ENCODE measurements around the gene DENND4B. TPM values are rescaled to one million over a fixed set of nuclear protein-coding genes. Genes with fewer than 3 reads are reported as not detected.
A peak's percentile ranks its signal among the peaks of the same experiment; 100 is the strongest.
"Not testable (repeated sequence)": the region's sequence is repeated elsewhere in the genome, so short reads cannot be mapped to it uniquely, and the experiment has no call there.

The DENND4B gene
- total RNA-seq, 1 donor from 2014 or later, result 13.5 TPM

- no peak for DNase-seq (ENCODE audit: low spot score)
Observed at GRCh38 chr1:153926405-153926804, 20.1 kb downstream of the DENND4B start.

- DNase-seq (ENCODE audit: low spot score), result peak; percentile 100
Observed at GRCh38 chr1:153922972-153923925, 23.3 kb downstream of the DENND4B start, which contains the start of gene GATAD2B. GATAD2B (minus strand) TSS chr1:153922972; CDS start chr1:153828347, 94,625 bp downstream.

GRCh38 chr1:153922076-153922971, 24.2 kb downstream of the DENND4B start:
- peak; percentile 34 for DNase-seq (ENCODE audit: low spot score)

- peak; percentile 18 for DNase-seq (ENCODE audit: low spot score)
Observed at GRCh38 chr1:153921803-153922075, 24.8 kb downstream of the DENND4B start.

GRCh38 chr1:153921080-153921802, 25.3 kb downstream of the DENND4B start:
- peak; percentile 11 for DNase-seq (ENCODE audit: low spot score)

- DNase-seq (ENCODE audit: low spot score), result peak; percentile 6
Observed at GRCh38 chr1:153919876-153920852, 26.4 kb downstream of the DENND4B start.

- no peak for DNase-seq (ENCODE audit: low spot score)
Observed at GRCh38 chr1:153916297-153916696, 30.2 kb downstream of the DENND4B start.

GRCh38 chr1:153912349-153912748, 34.2 kb downstream of the DENND4B start:
- no peak for DNase-seq (ENCODE audit: low spot score)

- not testable (repeated sequence) for DNase-seq (ENCODE audit: low spot score)
Observed at GRCh38 chr1:153910560-153910959, 36.0 kb downstream of the DENND4B start.

- DNase-seq (ENCODE audit: low spot score), result no peak
Observed at GRCh38 chr1:153908071-153908470, 38.4 kb downstream of the DENND4B start.

GRCh38 chr1:153907134-153907533, 39.4 kb downstream of the DENND4B start:
- DNase-seq (ENCODE audit: low spot score), result no peak

GRCh38 chr1:153906396-153906795, 40.1 kb downstream of the DENND4B start:
- DNase-seq (ENCODE audit: low spot score), result no peak

- DNase-seq (ENCODE audit: low spot score), result not testable (repeated sequence)
Observed at GRCh38 chr1:153905908-153906307, 40.6 kb downstream of the DENND4B start.

- DNase-seq (ENCODE audit: low spot score), result no peak
Observed at GRCh38 chr1:153903841-153904455, 42.6 kb downstream of the DENND4B start.

- DNase-seq (ENCODE audit: low spot score), result no peak
Observed at GRCh38 chr1:153899509-153899908, 47.0 kb downstream of the DENND4B start.

GRCh38 chr1:153895866-153896265, 50.7 kb downstream of the DENND4B start:
- not testable (repeated sequence) for DNase-seq (ENCODE audit: low spot score)

GRCh38 chr1:153891042-153891441, 55.5 kb downstream of the DENND4B start:
- DNase-seq (ENCODE audit: low spot score), result not testable (repeated sequence)

- peak; percentile 59 for DNase-seq (ENCODE audit: low spot score)
Observed at GRCh38 chr1:153888533-153888932, 58.0 kb downstream of the DENND4B start.

GRCh38 chr1:153886127-153886526, 60.4 kb downstream of the DENND4B start:
- DNase-seq (ENCODE audit: low spot score), result no peak

- DNase-seq (ENCODE audit: low spot score), result no peak
Observed at GRCh38 chr1:153883223-153883622, 63.3 kb downstream of the DENND4B start.
